SK-N-SH treated with all-trans-retinoic acid at 6 μM for 48 hours (cell line): ENCODE data around the gene P3H3.

ENCODE experiments used
- ATAC-seq: fragments of 200-7000 bp; cut with Tn5 transposase; 3 replicates; pipeline ENCODE4 v1.9.1; 2020; ENCODE audit warnings: mild to moderate bottlenecking, moderate library complexity
- BACH2 ChIP-seq: fragments of 250-450 bp; sonication (Bioruptor Pico); IDR thresholded peaks from 2 replicates; pipeline ENCODE4 v1.9.0; 2021; ENCODE audit warnings: mild to moderate bottlenecking, borderline replicate concordance
- CSDC2 ChIP-seq: fragments of 250-450 bp; sonication (Bioruptor Pico); IDR thresholded peaks from 2 replicates; pipeline ENCODE4 v1.5.0; 2020; ENCODE audit warnings: mild to moderate bottlenecking, moderate library complexity
- ESRRG ChIP-seq: fragments of 250-450 bp; sonication (Bioruptor Pico); IDR thresholded peaks from 2 replicates; pipeline ENCODE4 v1.6.1; 2021; ENCODE audit warnings: mild to moderate bottlenecking
- GLIS3 ChIP-seq: fragments of 250-450 bp; sonication (Bioruptor Pico); IDR thresholded peaks from 2 replicates; pipeline ENCODE4 v1.5.0; 2020; ENCODE audit warnings: mild to moderate bottlenecking, moderate library complexity
- OSR1 ChIP-seq: fragments of 250-450 bp; sonication (Bioruptor Pico); IDR thresholded peaks from 2 replicates; pipeline ENCODE4 v1.8.0; 2022; ENCODE audit warnings: moderate library complexity, mild to moderate bottlenecking, inconsistent platforms
- PPARA ChIP-seq: fragments of 250-450 bp; sonication (Bioruptor Pico); IDR thresholded peaks from 2 replicates; pipeline ENCODE4 v1.5.0; 2020; ENCODE audit warnings: mild to moderate bottlenecking, borderline replicate concordance
- RARB ChIP-seq: fragments of 250-450 bp; sonication (Bioruptor Pico); IDR thresholded peaks from 2 replicates; pipeline ENCODE4 v1.8.0; 2021; ENCODE audit warnings: mild to moderate bottlenecking, moderate library complexity
- SNAI2 ChIP-seq: fragments of 250-450 bp; sonication (Bioruptor Pico); IDR thresholded peaks from 2 replicates; pipeline ENCODE4 v1.5.0; 2020; ENCODE audit warnings: mild to moderate bottlenecking, moderate library complexity
- TCF4 ChIP-seq: fragments of 250-450 bp; sonication (Bioruptor Pico); IDR thresholded peaks from 2 replicates; pipeline ENCODE4 v1.8.0; 2021; ENCODE audit warnings: mild to moderate bottlenecking, moderate library complexity, borderline replicate concordance
- TOX ChIP-seq: fragments of 250-450 bp; sonication (Bioruptor Pico); IDR thresholded peaks from 2 replicates; pipeline ENCODE4 v1.8.0; 2021; ENCODE audit warnings: mild to moderate bottlenecking, moderate library complexity, borderline replicate concordance
- ZC3H10 ChIP-seq: fragments of 250-450 bp; sonication (Bioruptor Pico); IDR thresholded peaks from 2 replicates; pipeline ENCODE4 v1.5.1; 2021; ENCODE audit warnings: mild to moderate bottlenecking, moderate library complexity
- ZFP3 ChIP-seq: fragments of 250-450 bp; sonication (Bioruptor Pico); IDR thresholded peaks from 2 replicates; pipeline ENCODE4 v1.5.0; 2020; ENCODE audit warnings: mild to moderate bottlenecking, moderate library complexity
- ZFP30 ChIP-seq: fragments of 450-650 bp; formaldehyde crosslinking; IDR thresholded peaks from 2 replicates; pipeline ENCODE4 v1.5.0; 2022; ENCODE audit warnings: mild to moderate bottlenecking, moderate library complexity
- ZNF565 ChIP-seq: fragments of 450-650 bp; formaldehyde crosslinking; conservative IDR thresholded peaks from 2 replicates; pipeline ENCODE4 v1.5.0; 2020; ENCODE audit warnings: low read depth, mild to moderate bottlenecking, moderate library complexity
- ZNF70 ChIP-seq: fragments of 450-650 bp; formaldehyde crosslinking; IDR thresholded peaks from 2 replicates; pipeline ENCODE4 v1.5.0; 2020; ENCODE audit warnings: mild to moderate bottlenecking, moderate library complexity
- ZNF8 ChIP-seq: fragments of 450-650 bp; formaldehyde crosslinking; IDR thresholded peaks from 2 replicates; pipeline ENCODE4 v1.5.0; 2020; ENCODE audit warnings: mild to moderate bottlenecking, moderate library complexity
- TF ChIP-seq, protein P1 (sequence below): fragments of 250-450 bp; sonication (Bioruptor Pico); IDR thresholded peaks from 2 replicates; pipeline ENCODE4 v1.5.1; 2021; ENCODE audit warnings: mild to moderate bottlenecking, moderate library complexity
- TF ChIP-seq, protein P2 (sequence below): fragments of 250-450 bp; sonication (Bioruptor Pico); IDR thresholded peaks from 2 replicates; pipeline ENCODE4 v1.8.0; 2020; ENCODE audit warnings: mild to moderate bottlenecking, moderate library complexity, borderline replicate concordance
- TF ChIP-seq, protein P3 (sequence below): fragments of 250-450 bp; sonication (Bioruptor Pico); IDR thresholded peaks from 2 replicates; pipeline ENCODE4 v1.5.1; 2020; ENCODE audit warnings: low read depth, mild to moderate bottlenecking, moderate library complexity
- TF ChIP-seq, protein P4 (sequence below): fragments of 250-450 bp; sonication (Bioruptor Pico); IDR thresholded peaks from 2 replicates; pipeline ENCODE4 v1.8.0; 2021; ENCODE audit warnings: low read depth, mild to moderate bottlenecking, moderate library complexity, borderline replicate concordance

Gene P3H3

DNA sequence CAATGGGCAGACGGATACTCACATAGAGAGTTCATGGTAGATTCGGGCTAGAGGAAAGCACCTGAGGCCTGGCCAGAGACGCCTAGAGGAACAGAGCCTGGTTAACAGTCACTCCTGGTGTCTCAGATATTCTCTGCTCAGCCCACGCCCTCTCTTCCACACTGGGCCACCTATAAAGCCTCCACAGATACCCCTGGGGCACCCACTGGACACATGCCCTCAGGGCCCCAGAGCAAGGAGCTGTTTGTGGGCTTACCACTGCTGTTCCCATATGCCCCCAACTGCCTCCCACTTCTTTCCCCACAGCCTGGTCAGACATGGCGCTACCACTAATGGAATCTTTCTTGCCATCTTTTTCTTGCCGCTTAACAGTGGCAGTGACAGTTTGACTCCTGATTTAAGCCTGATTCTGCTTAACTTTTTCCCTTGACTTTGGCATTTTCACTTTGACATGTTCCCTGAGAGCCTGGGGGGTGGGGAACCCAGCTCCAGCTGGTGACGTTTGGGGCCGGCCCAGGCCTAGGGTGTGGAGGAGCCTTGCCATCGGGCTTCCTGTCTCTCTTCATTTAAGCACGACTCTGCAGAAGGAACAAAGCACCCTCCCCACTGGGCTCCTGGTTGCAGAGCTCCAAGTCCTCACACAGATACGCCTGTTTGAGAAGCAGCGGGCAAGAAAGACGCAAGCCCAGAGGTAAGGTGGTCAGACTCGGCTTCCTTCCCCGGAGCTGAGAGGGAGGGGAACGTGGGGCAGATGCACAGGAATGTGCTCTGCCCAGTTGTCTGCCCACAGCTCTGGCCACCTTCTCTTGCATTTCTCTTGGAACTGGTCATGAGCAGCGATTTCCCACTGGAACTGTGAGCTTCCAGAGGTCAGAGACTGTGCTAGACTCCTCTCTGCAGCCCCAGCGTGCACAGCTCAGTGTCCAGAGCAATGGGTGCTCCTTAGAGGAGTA is 39.0 kb upstream of the P3H3 start, which contains the start of gene CD4:
Gene CD4, plus strand, starts transcription at position 557 of the 953 bp plus-strand sequence. CDS start 10,611 bp downstream, outside the sequence.
- ATAC-seq = no peak
- TF ChIP-seq ESRRG (CRISPR knock-in tag) = no peak
- TF ChIP-seq ZNF565 = no peak
- TF ChIP-seq OSR1 (CRISPR knock-in tag) = no peak
- no peak for TF ChIP-seq GLIS3 (CRISPR knock-in tag)
- TF ChIP-seq, protein P1, sequence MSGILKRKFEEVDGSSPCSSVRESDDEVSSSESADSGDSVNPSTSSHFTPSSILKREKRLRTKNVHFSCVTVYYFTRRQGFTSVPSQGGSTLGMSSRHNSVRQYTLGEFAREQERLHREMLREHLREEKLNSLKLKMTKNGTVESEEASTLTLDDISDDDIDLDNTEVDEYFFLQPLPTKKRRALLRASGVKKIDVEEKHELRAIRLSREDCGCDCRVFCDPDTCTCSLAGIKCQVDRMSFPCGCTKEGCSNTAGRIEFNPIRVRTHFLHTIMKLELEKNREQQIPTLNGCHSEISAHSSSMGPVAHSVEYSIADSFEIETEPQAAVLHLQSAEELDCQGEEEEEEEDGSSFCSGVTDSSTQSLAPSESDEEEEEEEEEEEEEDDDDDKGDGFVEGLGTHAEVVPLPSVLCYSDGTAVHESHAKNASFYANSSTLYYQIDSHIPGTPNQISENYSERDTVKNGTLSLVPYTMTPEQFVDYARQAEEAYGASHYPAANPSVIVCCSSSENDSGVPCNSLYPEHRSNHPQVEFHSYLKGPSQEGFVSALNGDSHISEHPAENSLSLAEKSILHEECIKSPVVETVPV (CRISPR knock-in tag) = no peak
- TF ChIP-seq, protein P2, sequence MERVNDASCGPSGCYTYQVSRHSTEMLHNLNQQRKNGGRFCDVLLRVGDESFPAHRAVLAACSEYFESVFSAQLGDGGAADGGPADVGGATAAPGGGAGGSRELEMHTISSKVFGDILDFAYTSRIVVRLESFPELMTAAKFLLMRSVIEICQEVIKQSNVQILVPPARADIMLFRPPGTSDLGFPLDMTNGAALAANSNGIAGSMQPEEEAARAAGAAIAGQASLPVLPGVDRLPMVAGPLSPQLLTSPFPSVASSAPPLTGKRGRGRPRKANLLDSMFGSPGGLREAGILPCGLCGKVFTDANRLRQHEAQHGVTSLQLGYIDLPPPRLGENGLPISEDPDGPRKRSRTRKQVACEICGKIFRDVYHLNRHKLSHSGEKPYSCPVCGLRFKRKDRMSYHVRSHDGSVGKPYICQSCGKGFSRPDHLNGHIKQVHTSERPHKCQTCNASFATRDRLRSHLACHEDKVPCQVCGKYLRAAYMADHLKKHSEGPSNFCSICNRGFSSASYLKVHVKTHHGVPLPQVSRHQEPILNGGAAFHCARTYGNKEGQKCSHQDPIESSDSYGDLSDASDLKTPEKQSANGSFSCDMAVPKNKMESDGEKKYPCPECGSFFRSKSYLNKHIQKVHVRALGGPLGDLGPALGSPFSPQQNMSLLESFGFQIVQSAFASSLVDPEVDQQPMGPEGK (CRISPR knock-in tag) = no peak
- TF ChIP-seq ZFP3 (CRISPR knock-in tag) = no peak
- TF ChIP-seq RARB (CRISPR knock-in tag) = no peak
- no peak for TF ChIP-seq ZC3H10 (CRISPR knock-in tag)
- TF ChIP-seq TOX = no peak
- TF ChIP-seq ZNF8 (CRISPR knock-in tag) = no peak
- no peak for TF ChIP-seq ZFP30

DNA sequence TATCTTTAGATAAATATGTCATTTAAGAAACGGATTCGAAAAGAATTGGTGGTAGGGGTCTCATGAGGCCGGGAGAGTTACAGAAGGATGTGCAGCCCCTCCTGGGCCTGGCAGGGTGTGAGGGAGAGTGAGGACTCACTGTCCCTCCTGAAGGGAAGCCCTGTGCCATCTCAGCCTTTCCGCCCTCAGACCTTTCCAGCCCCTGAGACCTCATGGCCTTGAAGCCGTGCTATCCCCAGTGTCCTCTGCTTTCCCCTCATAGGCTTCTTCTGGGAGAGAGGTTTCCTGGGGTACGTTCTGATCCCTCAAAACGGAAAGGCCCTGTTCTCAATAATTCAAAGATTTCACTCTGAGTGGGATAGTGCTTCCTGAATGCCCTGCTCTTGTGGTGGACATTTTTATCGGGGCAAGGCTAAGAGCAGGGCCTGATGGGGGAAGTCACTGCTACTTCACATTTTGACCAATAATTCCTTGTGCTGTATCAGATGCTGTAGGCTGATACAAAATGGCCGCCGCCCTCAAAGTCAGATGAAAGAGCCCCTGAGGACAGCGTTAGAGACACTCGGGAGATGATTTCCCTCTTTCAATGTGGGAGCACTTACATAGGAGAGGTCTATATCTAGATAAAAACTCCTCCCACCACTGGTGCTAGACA is 37.6 kb upstream of the P3H3 start:
- no peak for TF ChIP-seq GLIS3 (CRISPR knock-in tag)
- TF ChIP-seq, protein P2 (CRISPR knock-in tag) = no peak
- TF ChIP-seq ZNF70 (CRISPR knock-in tag) = no peak
- no peak for TF ChIP-seq PPARA (CRISPR knock-in tag)
- TF ChIP-seq, all 23 proteins: peak for 0
- no peak for ATAC-seq

DNA sequence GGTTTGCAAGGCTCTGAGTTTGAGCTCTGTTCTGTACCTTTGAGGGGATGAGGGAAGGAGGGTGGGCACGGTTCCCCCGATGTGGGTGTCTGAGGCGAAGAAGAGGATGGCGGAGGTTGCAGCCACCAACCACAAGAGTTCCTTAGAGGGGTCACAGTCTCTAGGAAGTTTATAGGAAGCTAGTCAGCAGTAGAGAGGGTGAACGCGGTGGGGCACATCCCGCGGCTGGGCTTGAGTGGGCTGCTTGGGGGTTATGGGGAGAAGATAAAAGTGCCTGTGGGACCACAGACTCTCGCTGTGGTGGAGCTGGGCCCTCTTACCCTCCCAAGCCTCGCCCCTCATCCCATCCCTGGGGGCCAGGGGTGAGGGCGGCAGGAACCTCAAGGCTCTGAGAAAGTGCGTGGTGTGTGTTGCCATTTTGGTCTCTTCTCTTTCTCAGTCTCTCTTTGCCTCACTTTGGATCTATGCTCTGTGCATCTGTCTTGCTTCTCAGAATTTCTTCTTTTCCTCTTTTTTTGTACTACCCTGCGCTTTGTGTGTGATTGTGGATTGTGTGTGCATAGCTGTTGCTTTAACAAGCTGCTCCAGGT is 36.2 kb upstream of the P3H3 start:
- TF ChIP-seq TOX (no peak), BACH2 (CRISPR knock-in tag) (no peak), CSDC2 (CRISPR knock-in tag) (no peak), ZFP30 (no peak), SNAI2 (no peak), ZNF70 (CRISPR knock-in tag) (no peak), TCF4 (CRISPR knock-in tag) (no peak), OSR1 (CRISPR knock-in tag) (no peak), ZC3H10 (CRISPR knock-in tag) (no peak), RARB (CRISPR knock-in tag) (no peak), ZNF8 (CRISPR knock-in tag) (no peak)
- TF ChIP-seq, protein P3, sequence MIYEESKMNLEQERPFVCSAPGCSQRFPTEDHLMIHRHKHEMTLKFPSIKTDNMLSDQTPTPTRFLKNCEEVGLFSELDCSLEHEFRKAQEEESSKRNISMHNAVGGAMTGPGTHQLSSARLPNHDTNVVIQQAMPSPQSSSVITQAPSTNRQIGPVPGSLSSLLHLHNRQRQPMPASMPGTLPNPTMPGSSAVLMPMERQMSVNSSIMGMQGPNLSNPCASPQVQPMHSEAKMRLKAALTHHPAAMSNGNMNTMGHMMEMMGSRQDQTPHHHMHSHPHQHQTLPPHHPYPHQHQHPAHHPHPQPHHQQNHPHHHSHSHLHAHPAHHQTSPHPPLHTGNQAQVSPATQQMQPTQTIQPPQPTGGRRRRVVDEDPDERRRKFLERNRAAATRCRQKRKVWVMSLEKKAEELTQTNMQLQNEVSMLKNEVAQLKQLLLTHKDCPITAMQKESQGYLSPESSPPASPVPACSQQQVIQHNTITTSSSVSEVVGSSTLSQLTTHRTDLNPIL = no peak
- TF ChIP-seq, protein P4, sequence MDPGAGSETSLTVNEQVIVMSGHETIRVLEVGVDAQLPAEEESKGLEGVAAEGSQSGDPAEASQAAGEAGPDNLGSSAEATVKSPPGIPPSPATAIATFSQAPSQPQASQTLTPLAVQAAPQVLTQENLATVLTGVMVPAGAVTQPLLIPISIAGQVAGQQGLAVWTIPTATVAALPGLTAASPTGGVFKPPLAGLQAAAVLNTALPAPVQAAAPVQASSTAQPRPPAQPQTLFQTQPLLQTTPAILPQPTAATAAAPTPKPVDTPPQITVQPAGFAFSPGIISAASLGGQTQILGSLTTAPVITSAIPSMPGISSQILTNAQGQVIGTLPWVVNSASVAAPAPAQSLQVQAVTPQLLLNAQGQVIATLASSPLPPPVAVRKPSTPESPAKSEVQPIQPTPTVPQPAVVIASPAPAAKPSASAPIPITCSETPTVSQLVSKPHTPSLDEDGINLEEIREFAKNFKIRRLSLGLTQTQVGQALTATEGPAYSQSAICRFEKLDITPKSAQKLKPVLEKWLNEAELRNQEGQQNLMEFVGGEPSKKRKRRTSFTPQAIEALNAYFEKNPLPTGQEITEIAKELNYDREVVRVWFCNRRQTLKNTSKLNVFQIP = no peak
- ATAC-seq = no peak
